Activated CD8-positive, alpha-beta T cell treated with anti-CD3 and anti-CD28 coated beads, Interleukin-2, amount 10 ng/mL, durations not matched to agents 7 days and 5 days (primary cell): ENCODE results near the gene NKAIN2. TPM values are rescaled to one million over a fixed set of nuclear protein-coding genes. Genes with fewer than 3 reads are reported as not detected.

ENCODE experiments used
- ATAC-seq: fragments of 150-1000 bp; cut with Tn5 transposase; one replicate; pipeline ENCODE4 v1.10.0; 2021; ENCODE audit warnings: moderate library complexity
- CTCF ChIA-PET: fragments of 350-600 bp; sonication (Branson Sonifier 250); formaldehyde crosslinking; loops from one replicate; lab custom pipeline; 2021; ENCODE audit warnings: antibody characterized with exemption; lab: Charles Lee
- POLR2A ChIA-PET: fragments of 350-600 bp; sonication (Branson Sonifier 250); formaldehyde crosslinking; loops from one replicate; lab custom pipeline; 2021; ENCODE audit warnings: antibody characterized with exemption; lab: Charles Lee
- DNase-seq: peaks from one replicate; pipeline ENCODE4 v3.0.0-alpha.2; 2020
- H3K27ac Mint-ChIP-seq: one replicate; pipeline ENCODE4 v1.8.0; 2021; ENCODE audit warnings: mild to moderate bottlenecking, mixed read lengths
- H3K27me3 Mint-ChIP-seq: one replicate; pipeline ENCODE4 v1.8.0; 2021; ENCODE audit warnings: low read depth, mixed read lengths
- H3K36me3 Mint-ChIP-seq: one replicate; pipeline ENCODE4 v1.8.0; 2021; ENCODE audit warnings: low read depth, mixed read lengths
- H3K4me1 Mint-ChIP-seq: one replicate; pipeline ENCODE4 v1.8.0; 2021; ENCODE audit warnings: low read depth, mixed read lengths
- H3K4me3 Mint-ChIP-seq: one replicate; pipeline ENCODE4 v1.8.0; 2021; ENCODE audit warnings: mild to moderate bottlenecking, mixed read lengths
- H3K9me3 Mint-ChIP-seq: one replicate; pipeline ENCODE4 v1.8.0; 2022; ENCODE audit warnings: mixed read lengths; ENCODE audit not compliant: insufficient read depth
- total RNA-seq, 2 experiments: library from RNA; stranded (reverse); gene quantifications; one replicate each; pipeline ENCODE4 v1.2.3, GENCODE V29; 2021

Gene NKAIN2
- total RNA-seq, 2 experiments from 2014 or later = not detected

DNA sequence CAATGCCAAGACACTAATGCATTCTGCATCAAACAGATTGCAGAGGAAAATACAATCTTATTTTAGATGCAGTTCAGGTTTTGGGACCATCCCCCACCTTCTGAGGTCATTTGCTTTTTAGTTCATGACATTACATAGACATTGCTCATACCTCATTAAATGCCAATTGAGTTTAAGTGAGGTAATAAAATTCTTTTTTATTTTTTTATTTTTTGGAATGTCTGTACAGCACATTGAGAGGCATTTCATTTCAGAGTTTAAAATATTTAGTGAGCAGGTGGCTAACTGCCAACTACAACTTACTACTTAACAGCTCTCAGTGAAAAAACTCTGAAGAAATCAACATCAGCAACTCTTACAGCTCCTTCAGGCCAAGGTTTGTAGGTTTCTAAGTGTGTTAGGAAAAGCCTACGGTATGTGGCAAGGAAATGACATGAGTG lies 676.3 kb downstream of the NKAIN2 start:
- POLR2A ChIA-PET = no interaction called here
- no peaks in the 10 kb centered on the region for H3K4me1 Mint-ChIP-seq
- no peaks in the 10 kb centered on the region for H3K9me3 Mint-ChIP-seq
- no peak for ATAC-seq
- H3K27ac Mint-ChIP-seq = no peak overlapping the region
- no peaks in the 10 kb centered on the region for H3K36me3 Mint-ChIP-seq
- H3K27me3 Mint-ChIP-seq = no peaks in the 10 kb centered on the region
- no peak overlapping the region for H3K4me3 Mint-ChIP-seq
- DNase-seq = no peak
- CTCF ChIA-PET = no interaction called here

DNA sequence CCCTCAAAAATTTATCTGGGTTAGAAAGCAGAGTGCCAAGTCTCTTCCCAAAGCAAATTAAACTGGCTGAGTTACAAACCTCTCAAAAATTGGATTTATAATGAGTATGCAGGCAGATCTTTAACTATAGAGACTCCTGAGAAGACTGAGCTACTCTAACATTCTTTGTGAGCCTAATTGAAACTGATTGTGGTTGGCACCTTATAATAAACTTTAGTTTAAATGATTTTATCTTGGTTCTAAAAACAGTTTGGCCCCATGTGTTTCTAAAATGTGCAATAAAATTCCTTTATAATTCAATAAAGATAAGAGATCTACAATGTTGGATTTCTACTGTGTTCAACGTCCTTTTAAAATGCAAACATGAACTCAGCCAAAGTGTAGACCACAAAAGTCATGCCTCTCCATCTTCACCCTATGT lies 678.4 kb downstream of the NKAIN2 start:
- no peaks in the 10 kb centered on the region for H3K4me1 Mint-ChIP-seq
- H3K9me3 Mint-ChIP-seq = no peaks in the 10 kb centered on the region
- no peaks in the 10 kb centered on the region for H3K27me3 Mint-ChIP-seq
- H3K36me3 Mint-ChIP-seq = no peaks in the 10 kb centered on the region
- ATAC-seq (no peak), DNase-seq (no peak)
- ChIA-PET CTCF (no interaction called here), POLR2A (no interaction called here)
- no peak overlapping the region for H3K4me3 Mint-ChIP-seq
- no peak overlapping the region for H3K27ac Mint-ChIP-seq

DNA sequence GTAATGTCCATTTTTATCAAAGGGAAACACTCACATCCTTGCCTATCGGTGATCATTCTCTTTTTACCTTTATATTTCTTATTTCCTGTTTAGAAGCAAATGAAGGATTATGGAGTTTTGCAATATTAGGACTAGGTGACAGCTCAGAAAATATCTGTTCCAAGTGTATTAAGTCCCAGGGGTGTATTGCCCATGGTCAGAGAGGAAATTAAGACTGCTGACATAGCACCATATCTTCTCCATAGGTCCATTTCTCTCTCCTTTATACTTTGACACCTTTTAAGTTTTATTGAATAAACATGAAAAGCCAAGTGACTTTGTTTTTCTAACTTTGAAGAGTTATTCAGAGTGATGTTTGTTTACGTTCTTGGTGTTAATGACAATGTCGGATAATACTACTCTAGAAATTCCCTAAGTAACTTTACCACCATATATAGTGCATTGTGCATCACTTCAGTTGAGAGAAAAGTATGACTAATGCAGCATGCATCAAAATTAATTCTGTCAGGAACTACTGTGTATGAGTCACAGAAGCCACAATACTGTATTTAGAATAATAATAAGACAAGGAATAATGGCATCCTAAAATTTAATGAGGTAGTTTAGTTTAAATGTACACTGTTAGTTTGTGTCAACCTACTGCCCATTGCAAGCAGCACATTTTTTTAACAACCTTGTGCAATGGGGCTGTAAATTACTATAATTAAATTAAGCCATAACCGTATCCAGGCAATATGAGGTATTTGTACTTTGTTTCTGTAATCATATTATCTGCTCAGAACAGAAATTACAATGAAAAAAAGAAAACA lies 684.2 kb downstream of the NKAIN2 start:
- CTCF ChIA-PET = no interaction called here
- Mint-ChIP-seq H3K9me3 (no peaks in the 10 kb centered on the region), H3K4me1 (no peaks in the 10 kb centered on the region), H3K4me3 (no peak overlapping the region), H3K27ac (no peak overlapping the region), H3K27me3 (no peaks in the 10 kb centered on the region), H3K36me3 (no peaks in the 10 kb centered on the region)
- ATAC-seq = no peak
- POLR2A ChIA-PET = no interaction called here
- DNase-seq = no peak

DNA sequence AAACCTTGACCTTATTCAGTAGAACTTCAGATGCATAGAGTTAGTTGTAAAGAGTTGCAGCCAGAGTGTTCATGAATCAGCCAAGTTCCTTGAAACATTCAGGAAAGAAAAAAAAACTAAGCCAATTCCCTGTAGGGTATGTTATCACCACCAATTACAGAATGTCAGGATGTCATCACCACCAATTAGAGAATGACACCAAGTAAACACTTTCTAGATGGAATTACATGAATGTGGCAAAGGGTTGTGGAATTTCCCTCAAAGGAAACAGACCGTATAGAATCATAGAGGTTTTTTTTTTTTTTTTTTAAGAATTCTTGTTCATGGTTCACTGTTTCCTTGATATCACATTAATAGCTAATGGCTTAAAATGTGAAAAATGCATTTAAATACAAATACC lies 686.5 kb downstream of the NKAIN2 start:
- H3K36me3 Mint-ChIP-seq = no peaks in the 10 kb centered on the region
- CTCF ChIA-PET = no interaction called here
- DNase-seq = no peak
- H3K27me3 Mint-ChIP-seq = no peaks in the 10 kb centered on the region
- no peak overlapping the region for H3K4me3 Mint-ChIP-seq
- H3K27ac Mint-ChIP-seq = no peak overlapping the region
- H3K9me3 Mint-ChIP-seq = no peaks in the 10 kb centered on the region
- no peak for ATAC-seq
- H3K4me1 Mint-ChIP-seq = no peaks in the 10 kb centered on the region
- POLR2A ChIA-PET = no interaction called here

DNA sequence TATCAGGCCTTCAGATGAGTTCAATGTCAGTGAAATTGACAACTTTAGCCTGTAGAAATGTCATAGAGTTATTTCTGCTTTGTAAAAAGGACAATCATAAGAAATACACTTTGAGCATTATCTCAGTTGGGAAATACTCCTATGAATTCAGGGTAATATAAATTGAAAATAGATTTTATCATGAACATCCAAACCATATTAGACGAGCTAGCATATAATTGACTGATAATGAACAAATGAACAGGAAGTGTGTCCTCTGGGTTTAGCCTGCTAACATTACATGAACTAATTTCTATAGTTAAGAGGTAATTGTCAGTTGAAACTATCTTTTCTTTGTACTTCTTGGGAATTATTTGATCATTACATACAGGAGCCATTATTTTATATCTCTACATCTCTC lies 689.6 kb downstream of the NKAIN2 start:
- CTCF ChIA-PET = no interaction called here
- no peaks in the 10 kb centered on the region for H3K36me3 Mint-ChIP-seq

DNA sequence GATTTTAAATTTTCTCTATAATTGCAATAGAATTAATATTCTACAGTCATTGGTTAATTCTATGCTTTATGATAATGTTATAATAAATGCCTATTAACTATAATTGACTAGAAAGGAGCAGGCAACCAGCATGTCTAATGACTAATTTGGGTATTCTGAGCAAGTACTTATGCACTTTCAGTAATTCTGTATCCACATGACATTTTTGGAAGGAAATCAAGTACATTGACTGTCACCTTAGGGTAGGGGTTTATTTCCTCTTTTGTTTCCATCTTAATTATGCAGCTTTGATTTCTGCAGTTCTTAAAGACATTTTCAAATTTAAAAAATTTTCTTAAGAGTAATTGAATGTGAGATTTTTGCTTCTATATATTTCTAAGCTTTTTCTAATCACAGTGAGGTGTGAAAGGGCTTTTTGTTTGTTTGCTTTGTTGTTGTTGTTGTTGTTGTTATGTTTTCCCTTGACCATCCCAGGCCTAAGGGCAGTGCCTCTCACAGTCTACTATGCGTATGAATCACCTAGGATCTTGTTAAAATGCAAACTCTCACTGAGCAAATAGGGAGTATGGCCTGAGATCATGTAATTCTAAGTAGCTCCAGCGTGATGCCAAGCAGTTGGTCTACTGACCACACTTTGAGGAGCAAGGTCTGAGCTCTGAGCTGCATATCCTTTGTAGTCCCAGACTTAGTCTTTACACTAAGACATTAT lies 691.4 kb downstream of the NKAIN2 start:
- no peak for ATAC-seq
- ChIA-PET CTCF (no interaction called here), POLR2A (no interaction called here)
- no peaks in the 10 kb centered on the region for H3K4me1 Mint-ChIP-seq
- no peak overlapping the region for H3K27ac Mint-ChIP-seq
- H3K36me3 Mint-ChIP-seq = no peaks in the 10 kb centered on the region
- no peaks in the 10 kb centered on the region for H3K9me3 Mint-ChIP-seq
- no peak for DNase-seq
- no peak overlapping the region for H3K4me3 Mint-ChIP-seq
- no peaks in the 10 kb centered on the region for H3K27me3 Mint-ChIP-seq

More for the DNA sequence above, 689.6 kb downstream of the NKAIN2 start:
- Mint-ChIP-seq H3K9me3 (no peaks in the 10 kb centered on the region), H3K27me3 (no peaks in the 10 kb centered on the region), H3K4me1 (no peaks in the 10 kb centered on the region), H3K27ac (no peak overlapping the region), H3K4me3 (no peak overlapping the region)
- ATAC-seq = no peak
- POLR2A ChIA-PET = no interaction called here
- no peak for DNase-seq

DNA sequence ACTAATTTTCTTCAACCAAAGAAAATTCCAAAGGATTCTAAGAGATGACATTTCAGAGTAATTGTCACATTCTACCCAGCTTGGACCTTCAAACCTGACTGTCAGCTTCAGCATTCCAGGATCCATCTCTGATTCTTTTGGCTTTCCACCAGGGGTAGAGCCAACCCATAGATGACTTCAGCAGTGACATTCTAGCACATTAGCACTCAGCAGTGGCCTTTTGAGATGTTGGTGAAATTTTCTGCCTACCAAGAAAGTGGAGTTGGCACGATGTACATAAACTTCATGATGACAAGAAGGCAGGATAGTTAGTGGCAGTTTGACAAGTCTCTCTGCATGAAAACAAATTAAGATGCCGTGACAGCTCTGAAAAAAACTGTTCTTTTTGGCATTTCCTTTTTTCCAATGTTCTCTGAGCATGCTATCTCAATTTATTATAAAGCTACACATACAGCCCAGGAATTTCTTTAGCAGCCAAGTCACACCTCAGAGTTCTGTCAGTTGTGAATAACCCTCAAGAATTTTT lies 692.1 kb downstream of the NKAIN2 start:
- no peak overlapping the region for H3K4me3 Mint-ChIP-seq
- no peaks in the 10 kb centered on the region for H3K27me3 Mint-ChIP-seq
- H3K9me3 Mint-ChIP-seq = no peaks in the 10 kb centered on the region
- CTCF ChIA-PET = no interaction called here
- ATAC-seq = no peak
- H3K27ac Mint-ChIP-seq = no peak overlapping the region
- no peaks in the 10 kb centered on the region for H3K36me3 Mint-ChIP-seq
- H3K4me1 Mint-ChIP-seq = no peaks in the 10 kb centered on the region
- POLR2A ChIA-PET = no interaction called here
- no peak for DNase-seq

DNA sequence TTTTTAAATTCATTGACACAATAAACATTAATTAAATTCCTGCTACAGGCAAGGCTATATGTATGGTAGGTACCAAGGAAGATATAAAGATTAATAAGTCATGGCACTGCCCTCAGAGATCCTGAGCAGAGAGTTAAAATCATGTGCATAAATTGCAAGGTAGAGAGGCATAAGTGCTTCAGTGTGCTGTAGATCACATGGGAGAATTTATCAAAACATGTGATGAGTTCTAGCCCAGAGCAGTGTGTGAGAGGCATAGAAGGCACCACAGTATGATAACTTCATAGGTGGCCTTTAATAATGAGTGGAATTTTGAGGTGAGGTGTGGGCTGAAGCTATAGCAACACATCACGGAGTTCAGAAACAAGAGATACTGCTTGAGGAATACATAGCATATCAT lies 692.7 kb downstream of the NKAIN2 start:
- CTCF ChIA-PET = no interaction called here

DNA sequence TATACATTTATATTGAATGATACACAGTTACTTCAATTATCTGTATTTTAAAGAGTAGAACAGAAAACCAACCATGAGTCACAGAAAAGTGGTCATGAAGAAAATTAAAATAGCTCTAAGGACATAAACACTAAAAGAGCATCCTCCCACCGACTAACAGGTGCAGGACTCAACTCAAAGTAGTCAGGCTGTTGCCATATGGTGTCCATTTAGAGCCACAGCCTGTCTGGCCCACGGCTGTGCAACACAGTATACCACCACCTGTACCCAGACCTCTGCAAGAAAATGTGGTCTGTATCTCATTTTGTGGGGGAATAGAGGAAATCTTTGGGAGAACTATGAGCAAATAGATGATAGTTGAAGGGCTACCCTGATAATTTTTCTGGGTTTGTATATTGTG lies 708.8 kb downstream of the NKAIN2 start:
- Mint-ChIP-seq H3K4me1 (no peaks in the 10 kb centered on the region), H3K27ac (no peak overlapping the region), H3K27me3 (no peaks in the 10 kb centered on the region), H3K9me3 (peaks cover 10% of the 10 kb centered on the region), H3K4me3 (no peak overlapping the region), H3K36me3 (no peaks in the 10 kb centered on the region)
- ChIA-PET POLR2A (no interaction called here), CTCF (no interaction called here)
- DNase-seq = no peak
- ATAC-seq = no peak

More for the DNA sequence above, 692.7 kb downstream of the NKAIN2 start:
- Mint-ChIP-seq H3K36me3 (no peaks in the 10 kb centered on the region), H3K9me3 (no peaks in the 10 kb centered on the region), H3K4me1 (no peaks in the 10 kb centered on the region), H3K4me3 (no peak overlapping the region), H3K27me3 (no peaks in the 10 kb centered on the region), H3K27ac (no peak overlapping the region)
- POLR2A ChIA-PET = no interaction called here
- ATAC-seq (no peak), DNase-seq (no peak)

DNA sequence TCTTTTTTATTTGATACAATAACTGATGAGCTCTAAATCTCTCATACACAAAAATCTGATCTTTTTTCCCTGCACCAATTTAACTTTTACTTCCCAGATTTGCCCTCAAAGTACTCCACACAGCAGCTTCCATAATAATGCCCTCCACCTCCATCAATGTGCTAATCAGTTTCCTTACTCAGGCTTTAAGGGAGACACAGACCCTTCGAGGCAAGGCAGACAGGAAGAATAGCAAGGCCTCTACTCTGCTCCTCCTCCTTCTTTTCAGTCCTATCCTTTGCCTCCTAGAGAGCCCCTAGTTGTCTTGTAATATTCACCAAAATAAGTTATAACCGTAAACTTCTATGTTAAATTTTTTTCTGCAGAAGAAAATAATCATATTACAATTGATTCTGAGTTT lies 713.7 kb downstream of the NKAIN2 start:
- no peaks in the 10 kb centered on the region for H3K4me1 Mint-ChIP-seq
- ATAC-seq (no peak), DNase-seq (no peak)
- CTCF ChIA-PET = no interaction called here
- no peaks in the 10 kb centered on the region for H3K27me3 Mint-ChIP-seq
- no peak overlapping the region for H3K4me3 Mint-ChIP-seq
- POLR2A ChIA-PET = no interaction called here
- no peaks in the 10 kb centered on the region for H3K36me3 Mint-ChIP-seq
- peaks cover 7% of the 10 kb centered on the region for H3K9me3 Mint-ChIP-seq
- H3K27ac Mint-ChIP-seq = no peak overlapping the region

DNA sequence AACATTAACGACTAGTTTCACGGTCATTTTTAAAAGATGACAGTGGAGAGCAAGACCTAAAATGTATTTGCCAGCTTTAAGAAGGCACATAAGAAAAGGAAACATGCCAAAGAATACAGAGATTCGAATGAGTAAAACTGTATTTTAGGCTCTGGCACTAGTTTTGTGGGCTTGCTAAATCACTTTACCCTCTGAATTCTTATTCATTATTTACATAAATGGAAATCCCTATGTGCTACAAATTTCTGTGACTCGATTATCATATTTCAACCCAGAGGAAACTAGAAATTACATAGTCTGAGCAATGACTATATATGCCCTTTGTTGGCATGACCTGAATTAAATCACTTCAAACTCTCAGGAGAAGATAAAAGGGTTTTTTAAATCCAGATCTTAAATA lies 716.8 kb downstream of the NKAIN2 start:
- CTCF ChIA-PET = no interaction called here
- ATAC-seq = no peak

DNA sequence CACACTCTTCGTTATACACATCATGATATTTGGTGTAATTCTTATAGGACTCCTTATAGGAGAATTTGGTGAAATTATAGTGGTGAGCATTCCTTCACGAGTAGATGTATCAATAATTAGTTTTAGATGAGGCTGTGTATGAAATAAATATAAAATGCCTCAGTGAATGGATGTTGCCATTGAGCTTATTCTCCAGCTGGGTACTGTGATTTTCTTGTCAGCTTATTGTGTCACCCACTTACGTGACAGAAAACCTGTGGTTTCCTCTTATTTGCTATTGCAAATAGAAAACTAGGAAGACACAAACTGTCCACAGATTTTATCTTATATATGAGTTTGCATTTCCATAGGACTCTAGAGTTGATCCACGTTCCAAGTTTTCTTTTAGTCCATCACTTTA lies 718.7 kb downstream of the NKAIN2 start:
- Mint-ChIP-seq H3K36me3 (no peaks in the 10 kb centered on the region), H3K4me3 (no peak overlapping the region), H3K27me3 (no peaks in the 10 kb centered on the region), H3K27ac (no peak overlapping the region), H3K9me3 (no peaks in the 10 kb centered on the region), H3K4me1 (no peaks in the 10 kb centered on the region)
- DNase-seq (no peak), ATAC-seq (no peak)
- CTCF ChIA-PET = no interaction called here
- POLR2A ChIA-PET = no interaction called here

More for the DNA sequence above, 716.8 kb downstream of the NKAIN2 start:
- H3K36me3 Mint-ChIP-seq = no peaks in the 10 kb centered on the region
- H3K27me3 Mint-ChIP-seq = no peaks in the 10 kb centered on the region
- no peak for DNase-seq
- H3K4me3 Mint-ChIP-seq = no peak overlapping the region
- no peak overlapping the region for H3K27ac Mint-ChIP-seq
- H3K4me1 Mint-ChIP-seq = no peaks in the 10 kb centered on the region
- POLR2A ChIA-PET = no interaction called here
- peaks cover 3% of the 10 kb centered on the region for H3K9me3 Mint-ChIP-seq
